Bronchial epithelial cell (primary cell): ENCODE results near the gene DUSP28. TPM values are rescaled to one million over a fixed set of nuclear protein-coding genes. Genes with fewer than 3 reads are reported as not detected.
A peak's percentile ranks its signal among the peaks of the same experiment; 100 is the strongest.

Source experiments
- DNase-seq: peaks from one replicate; pipeline ENCODE4 v3.0.0-alpha.2; 2010; ENCODE audit warnings: low read depth
- FAIRE-seq: peaks from 2 replicates; lab custom pipeline; 2011; peaks lifted over from hg19 to GRCh38; lab: Jason Lieb, UNC
- H3K27me3 ChIP-seq: 2 replicates; pipeline ENCODE4 v1.5.1; 2011; ENCODE audit warnings: low read length; ENCODE audit not compliant: control insufficient read depth, insufficient read depth
- H3K36me3 ChIP-seq: 2 replicates; pipeline ENCODE4 v1.5.1; 2011; ENCODE audit warnings: low read length; ENCODE audit not compliant: control insufficient read depth, insufficient read depth
- H3K4me3 ChIP-seq: 2 replicates; pipeline ENCODE4 v1.5.1; 2011; ENCODE audit warnings: mild to moderate bottlenecking, low read depth, low read length, control low read depth
- CTCF ChIP-seq: IDR thresholded peaks from 2 replicates; pipeline ENCODE4 v1.5.1; 2011; ENCODE audit warnings: mild to moderate bottlenecking, moderate library complexity, low read length, control low read depth, inconsistent platforms; ENCODE audit not compliant: insufficient read depth, severe bottlenecking
- total RNA-seq: library from RNA; depleted of rRNA; stranded (reverse); fragments of >200 nt; gene quantifications from 2 replicates; pipeline ENCODE4 v1.2.1, GENCODE V29; 2014

The DUSP28 gene
- total RNA-seq, 1 donor from 2014 or later, result 2.1 TPM

- no peak for FAIRE-seq
- no peak for DNase-seq
- Histone ChIP-seq H3K4me3 (no peak overlapping the region), H3K36me3 (peaks cover 3% of the 10 kb centered on the region), H3K27me3 (no peaks in the 10 kb centered on the region)
- no peak for TF ChIP-seq CTCF
Measured at GRCh38 chr2:240583774-240584173, 23.6 kb downstream of the DUSP28 start.

DNA sequence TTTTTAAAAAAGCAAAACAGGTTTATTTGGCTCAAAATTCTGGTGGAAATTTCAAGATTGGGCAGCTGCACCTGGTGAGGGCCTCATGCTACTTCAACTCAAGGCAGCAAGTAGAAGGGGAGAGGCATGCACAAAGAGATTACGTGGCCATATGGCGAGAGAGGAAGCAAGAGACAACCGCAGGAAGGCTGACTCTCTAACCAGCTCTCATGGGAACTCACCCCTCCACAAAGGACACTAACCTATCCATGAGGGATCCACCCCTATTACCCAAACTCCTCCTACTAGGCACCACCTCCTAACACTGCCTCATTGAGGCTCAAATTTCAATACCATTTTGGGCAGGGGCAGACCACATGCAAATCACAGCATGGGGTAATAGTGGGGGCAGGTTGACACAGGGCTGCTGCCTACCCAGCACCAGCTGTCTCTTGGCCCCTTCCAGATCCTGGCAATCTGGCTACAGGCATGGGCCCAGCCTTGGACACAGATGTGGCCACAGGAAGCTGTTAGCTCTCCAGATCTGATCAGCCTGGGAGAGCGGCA lies 24.4 kb downstream of the DUSP28 start:
- FAIRE-seq (no peak), DNase-seq (peak; percentile 29)
- H3K27me3 ChIP-seq, result no peaks in the 10 kb centered on the region
- H3K4me3 ChIP-seq, result no peak overlapping the region
- TF ChIP-seq CTCF, result no peak
- H3K36me3 ChIP-seq, result peaks cover 4% of the 10 kb centered on the region

DNA sequence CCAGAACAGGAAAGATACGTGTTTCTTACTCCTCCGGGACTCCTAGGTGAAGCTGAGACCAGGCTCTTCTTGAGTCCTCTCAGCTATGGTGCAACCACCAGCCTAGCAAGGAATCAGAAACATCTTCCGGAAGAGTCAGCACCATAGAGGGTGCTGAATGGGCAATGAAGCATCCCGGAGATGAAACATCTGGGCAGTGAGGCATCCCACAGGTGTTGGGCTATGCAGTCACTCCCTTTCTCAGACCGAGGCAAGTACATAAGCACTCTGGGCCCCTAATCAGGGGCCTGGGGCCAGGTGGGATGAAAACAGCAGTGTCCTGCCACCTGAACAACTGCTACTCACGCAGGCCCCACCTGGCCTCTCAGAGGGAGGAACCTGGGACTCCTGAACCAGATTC lies 24.9 kb downstream of the DUSP28 start:
- no peaks in the 10 kb centered on the region for H3K27me3 ChIP-seq
- FAIRE-seq (no peak), DNase-seq (no peak)
- peaks cover 5% of the 10 kb centered on the region for H3K36me3 ChIP-seq
- H3K4me3 ChIP-seq, result peak overlapping the region; percentile 78
- no peak for TF ChIP-seq CTCF

DNA sequence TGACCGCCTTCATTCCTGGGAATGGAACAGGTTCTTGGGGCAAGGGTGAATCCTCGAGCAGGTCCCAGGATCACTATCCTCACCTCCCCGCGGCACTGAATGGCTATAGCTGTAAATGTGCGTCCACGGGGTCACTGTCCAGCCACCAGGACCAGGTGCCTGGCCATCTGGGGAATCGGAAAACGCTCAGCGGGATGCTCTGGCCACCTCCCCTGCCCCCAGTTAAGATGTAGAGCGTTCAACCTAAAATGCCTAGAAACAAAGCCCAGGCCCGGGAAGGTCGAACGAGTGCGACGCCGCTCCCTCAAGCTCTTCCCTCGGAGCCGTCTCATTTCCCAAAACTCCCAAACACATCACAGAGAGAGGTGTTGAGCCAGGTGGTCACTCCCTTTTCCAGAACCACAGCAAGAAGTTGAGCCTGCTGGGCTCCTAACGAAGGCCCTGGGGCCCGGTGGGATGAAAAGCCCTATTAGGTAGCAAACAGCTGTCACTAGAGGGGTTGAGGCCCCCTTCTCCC lies 25.6 kb downstream of the DUSP28 start:
- DNase-seq (no peak), FAIRE-seq (no peak)
- TF ChIP-seq CTCF, result no peak
- Histone ChIP-seq H3K4me3 (peak overlapping the region; percentile 78), H3K36me3 (peaks cover 5% of the 10 kb centered on the region), H3K27me3 (no peaks in the 10 kb centered on the region)

GRCh38 chr2:240586198-240586918 lies 26.2 kb downstream of the DUSP28 start, which contains the start of gene CAPN10:
TSS of gene CAPN10 (plus strand) at chr2:240586734. CDS start at chr2:240586912, 178 bp downstream.
- FAIRE-seq, result no peak
- no peak for TF ChIP-seq CTCF
- peak; percentile 82 for DNase-seq
- Histone ChIP-seq H3K4me3 (peak within 1 kb of the TSS; percentile 78), H3K36me3 (peaks cover 8% of the 10 kb centered on the region), H3K27me3 (no peaks in the 10 kb centered on the region)
